ENCODE data around the gene C12orf54. TPM values are rescaled to one million over a fixed set of nuclear protein-coding genes. Genes with fewer than 3 reads are reported as not detected.

The C12orf54 gene
- not detected in 2 replicates for total RNA-seq (2021; fragmentation: NEBNext Ultra II Directional; extraction: Animal tissue kit (Norgen Biotek cat#: 25700))
- polyA plus RNA-seq (2011; rRNA removed) = not detected in 2 replicates
- not detected for polyA plus RNA-seq (2011; cell fraction: cytosol; rRNA removed)
- not detected for polyA plus RNA-seq (2011; cell fraction: nucleus; rRNA removed)
- not detected in 4 replicates for polyA plus RNA-seq (2012, experiment 1 of 2)
- polyA plus RNA-seq (2012, experiment 2 of 2) = not detected
- not detected for polyA plus RNA-seq (2013, experiment 1 of 2)
- not detected for polyA plus RNA-seq (2013, experiment 2 of 2)
- 0.54 TPM in 1 of 2 replicates, not detected in the other for polyA minus RNA-seq (2011; rRNA and poly(A)+ RNA removed)
- not detected for polyA minus RNA-seq (2011; cell fraction: cytosol; rRNA and poly(A)+ RNA removed)
- not detected for polyA minus RNA-seq (2011; cell fraction: nucleus; rRNA and poly(A)+ RNA removed)
- long read RNA-seq, experiment 1 = 0 reads
- long read RNA-seq, experiment 2 = 0 reads

DNA sequence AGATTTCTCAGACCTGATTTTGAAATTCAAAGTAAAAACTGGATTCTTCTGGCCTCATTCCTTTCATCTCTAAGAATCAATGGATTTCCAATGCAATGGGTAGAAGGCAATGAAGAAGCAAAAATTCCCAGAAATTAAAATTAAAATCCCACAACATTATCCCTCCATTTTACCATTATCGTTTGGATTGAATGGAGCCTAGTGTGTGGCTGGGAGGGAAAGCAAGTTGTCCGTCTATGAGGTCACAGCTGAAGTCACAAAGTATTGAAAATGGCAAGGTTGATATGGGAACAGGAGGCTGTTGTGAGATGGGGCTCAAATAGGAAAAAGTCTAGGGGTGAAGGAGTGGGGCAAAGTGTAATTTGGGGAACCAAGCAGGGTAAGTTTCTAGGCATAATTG, at the start of gene C12orf54:
C12orf54 (plus strand) TSS at position 301 of the 400 bp plus-strand sequence. CDS start 799 bp downstream, outside the sequence.
- no peaks in the 10 kb centered on the region for H3K4me1 ChIP-seq (replicated peaks in 1 of 4; ENCODE audit: control insufficient read depth in 3 of 4, insufficient read depth in 4 of 4, low read length in 3 of 4)
- H3K9me3 ChIP-seq (ENCODE audit: insufficient read depth in 2 of 2, low read depth in 1 of 2, low read length in 1 of 2) = peaks cover 3 to 14% of the 10 kb centered on the region in 2 experiments; a peak in 1 of 4 replicates
- no peak within 1 kb of the TSS for H3K18ac ChIP-seq (ENCODE audit: extremely low read depth, low read length)
- H3K9ac ChIP-seq (replicated peaks in 1 of 4; ENCODE audit: extremely low read depth in 1 of 4, low read depth in 3 of 4, low read length in 3 of 4) = no peak within 1 kb of the TSS
- H2BK5ac ChIP-seq (ENCODE audit: low read depth, low read length) = no peak within 1 kb of the TSS
- no peak within 1 kb of the TSS for H4K8ac ChIP-seq (ENCODE audit: extremely low read depth, insufficient read depth, low read length)
- H4K5ac ChIP-seq (ENCODE audit: insufficient read length, low read depth, low read length) = no peak within 1 kb of the TSS
- no peak within 1 kb of the TSS for H2BK20ac ChIP-seq (ENCODE audit: low read length)
- no peak within 1 kb of the TSS for H3K23ac ChIP-seq (ENCODE audit: insufficient read length)
- no peaks in the 10 kb centered on the region for H3K79me1 ChIP-seq (ENCODE audit: low read depth, low read length)
- FAIRE-seq (no peak), DNase-seq (ENCODE audit: low read depth in 1 of 2, low spot score in 2 of 2) (no peak)
- H2AK5ac ChIP-seq (ENCODE audit: low read depth, low read length) = no peak within 1 kb of the TSS
- no peaks in the 10 kb centered on the region for H3K36me3 ChIP-seq (ENCODE audit: control insufficient read depth in 2 of 4, insufficient read depth in 4 of 4, low read length in 3 of 4)
- H4K20me1 ChIP-seq (replicated peaks in 1 of 2; ENCODE audit: control insufficient read depth in 1 of 2, insufficient read depth in 2 of 2, low read length in 2 of 2) = no peaks in the 10 kb centered on the region
- H3K56ac ChIP-seq (replicated peaks; ENCODE audit: insufficient read length, low read depth, low read length) = no peak within 1 kb of the TSS
- H3K27ac ChIP-seq (ENCODE audit: low read depth, low read length) = no peak within 1 kb of the TSS
- H2BK120ac ChIP-seq (replicated peaks; ENCODE audit: low read depth, low read length) = no peak within 1 kb of the TSS
- 75% methylated on average over 2 of the region's 2 CpGs; no CpG with 5 or more reads in 1 of the 2 experiments for WGBS, 2 experiments (ENCODE audit: extremely low coverage in 1 of 2, insufficient coverage in 1 of 2, insufficient read length in 1 of 2, insufficient replicate concordance in 2 of 2, low coverage in 1 of 2, low lambda C conversion rate in 2 of 2, missing lambda C conversion rate in 1 of 2)
- no peaks in the 10 kb centered on the region for H3K27me3 ChIP-seq (replicated peaks in 1 of 4; ENCODE audit: control insufficient read depth in 3 of 4, extremely low read depth in 1 of 4, insufficient read depth in 3 of 4, low read length in 3 of 4)
- ChIA-PET CTCF (ENCODE audit: partially characterized antibody) (no interaction called here), POLR2A (ENCODE audit: partially characterized antibody) (no interaction called here)
- no peak within 1 kb of the TSS for H3K4ac ChIP-seq (replicated peaks; ENCODE audit: insufficient read length, low read depth, low read length)
- no peak within 1 kb of the TSS for H2AFZ ChIP-seq (ENCODE audit: low read length)
- H3K79me2 ChIP-seq (ENCODE audit: control insufficient read depth in 1 of 2, insufficient read depth in 2 of 2, low read length in 2 of 2) = no peaks in the 10 kb centered on the region
- no peak within 1 kb of the TSS for H4K91ac ChIP-seq (replicated peaks; ENCODE audit: insufficient read length, low read length)
- no peaks in the 10 kb centered on the region for H3K23me2 ChIP-seq (ENCODE audit: low read depth, low read length)
- no peak within 1 kb of the TSS for H3K4me2 ChIP-seq (ENCODE audit: insufficient read depth in 1 of 2, low read depth in 2 of 2, low read length in 2 of 2)
- H2BK15ac ChIP-seq (ENCODE audit: low read length) = no peak within 1 kb of the TSS
- no peak within 1 kb of the TSS for H2BK12ac ChIP-seq (ENCODE audit: low read depth, low read length)
- no peak within 1 kb of the TSS for H3K14ac ChIP-seq (ENCODE audit: insufficient read length)
- no peak within 1 kb of the TSS for H3K4me3 ChIP-seq (ENCODE audit: extremely low read depth in 1 of 4, insufficient read depth in 2 of 4, low read depth in 3 of 4, low read length in 4 of 4)
- TF ChIP-seq SP1 (IDR thresholded peaks at IDR 0.05; ENCODE audit: low read depth, low read length) (no peak), ASH2L (IDR thresholded peaks at IDR 0.05; ENCODE audit: low read length) (no peak), BCL11A (IDR thresholded peaks at IDR 0.05; ENCODE audit: low read depth in 2 of 2, low read length in 2 of 2) (no peak), HDAC2 (IDR thresholded peaks at IDR 0.05; ENCODE audit: borderline replicate concordance in 1 of 2, low read depth in 2 of 2, low read length in 2 of 2) (no peak), TCF12 (IDR thresholded peaks at IDR 0.05; ENCODE audit: low read depth, low read length) (no peak), SIRT6 (IDR thresholded peaks at IDR 0.05; ENCODE audit: low read length) (no peak), YY1 (IDR thresholded peaks at IDR 0.05; ENCODE audit: low read depth, low read length) (no peak), CBX8 (IDR thresholded peaks at IDR 0.05; ENCODE audit: borderline replicate concordance, low read depth, low read length) (no peak), POU5F1 (IDR thresholded peaks at IDR 0.05; ENCODE audit: low read depth, low read length) (no peak), RNF2 (IDR thresholded peaks at IDR 0.05; ENCODE audit: borderline replicate concordance, low read depth, low read length, missing control alignments, poor library complexity, severe bottlenecking) (no peak), SUZ12 (IDR thresholded peaks at IDR 0.05; ENCODE audit: low read length) (no peak), BACH1 (IDR thresholded peaks at IDR 0.05; ENCODE audit: low read length) (no peak)
- TF ChIP-seq, protein P1, sequence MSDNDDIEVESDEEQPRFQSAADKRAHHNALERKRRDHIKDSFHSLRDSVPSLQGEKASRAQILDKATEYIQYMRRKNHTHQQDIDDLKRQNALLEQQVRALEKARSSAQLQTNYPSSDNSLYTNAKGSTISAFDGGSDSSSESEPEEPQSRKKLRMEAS (IDR thresholded peaks at IDR 0.05) = no peak
